Activated CD8-positive, alpha-beta memory T cell treated with anti-CD3 and anti-CD28 coated beads for 1 hour (primary cell): Measurements from ENCODE around the gene MBNL3.
"Not testable (repeated sequence)": the region's sequence is repeated elsewhere in the genome, so short reads cannot be mapped to it uniquely, and the experiment has no call there.

Experiments used
- DNase-seq, 2 donors: peaks; one replicate each; pipeline ENCODE4 v3.0.0-alpha.2; 2020; ENCODE audit warnings: low read depth in 1 of 2; ENCODE audit errors: extremely low read depth in 1 of 2

MBNL3 gene

DNA sequence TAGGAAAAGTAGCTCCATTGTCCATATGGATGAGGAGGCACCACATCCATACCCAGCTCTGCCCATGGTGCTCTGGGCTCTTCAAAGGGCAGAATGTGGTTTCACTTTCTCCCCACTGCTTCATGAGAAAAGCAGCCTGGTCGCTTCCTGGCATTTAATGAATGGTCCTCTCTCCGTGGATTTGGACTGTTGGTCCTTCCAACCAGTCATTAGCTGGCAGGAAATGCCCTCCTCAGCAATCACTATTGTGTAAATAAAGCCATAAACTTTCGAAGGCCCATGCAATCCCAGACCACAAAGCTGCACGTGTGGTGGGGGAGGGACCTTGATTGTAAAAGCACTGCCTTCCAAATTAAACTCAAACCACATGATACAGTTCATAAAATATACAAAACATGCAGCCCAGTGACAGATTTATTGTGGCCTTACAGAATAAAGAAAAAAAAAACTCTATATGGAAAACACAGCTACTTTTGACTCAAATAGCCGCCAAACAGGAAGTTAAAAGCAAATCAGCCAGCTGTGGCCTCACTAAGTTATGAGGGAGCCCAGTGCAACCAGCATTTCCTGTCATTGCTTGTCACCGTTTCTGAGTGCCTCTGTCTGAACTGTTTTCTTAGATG is 8.1 kb downstream of the MBNL3 start:
- DNase-seq: no peak

DNA sequence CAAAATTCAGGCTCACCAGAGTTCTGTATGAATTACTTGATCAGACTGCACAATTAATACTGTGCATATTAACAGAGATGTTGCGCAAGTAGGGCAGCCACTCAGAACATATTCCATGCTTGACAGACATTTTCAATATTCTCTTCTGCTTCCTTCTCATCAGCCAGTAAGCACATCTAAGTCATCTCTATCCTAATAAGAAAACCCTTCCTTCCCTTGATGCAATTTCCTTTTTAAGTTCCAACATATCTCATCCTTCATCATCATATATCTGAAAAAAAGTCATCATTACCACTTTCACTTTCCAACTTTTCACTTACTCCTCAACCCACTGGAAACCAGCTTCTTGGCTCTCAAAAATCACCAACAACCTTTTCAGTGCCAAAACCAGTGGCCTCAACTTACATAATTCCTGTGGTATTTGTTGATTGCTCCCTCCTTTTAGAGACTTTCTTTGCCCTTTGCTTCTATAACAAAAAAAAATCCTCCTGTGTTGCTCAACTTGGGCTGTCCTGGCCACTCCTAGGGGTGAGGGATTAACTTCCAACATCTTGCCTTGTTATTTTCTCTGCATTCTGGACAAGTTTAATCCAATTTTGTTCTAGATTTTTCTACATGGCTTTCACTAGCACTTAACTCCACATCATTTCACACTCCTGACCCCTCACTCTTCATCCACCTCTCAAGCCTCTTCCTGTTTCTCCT is 14.1 kb downstream of the MBNL3 start:
- no peak for DNase-seq

DNA sequence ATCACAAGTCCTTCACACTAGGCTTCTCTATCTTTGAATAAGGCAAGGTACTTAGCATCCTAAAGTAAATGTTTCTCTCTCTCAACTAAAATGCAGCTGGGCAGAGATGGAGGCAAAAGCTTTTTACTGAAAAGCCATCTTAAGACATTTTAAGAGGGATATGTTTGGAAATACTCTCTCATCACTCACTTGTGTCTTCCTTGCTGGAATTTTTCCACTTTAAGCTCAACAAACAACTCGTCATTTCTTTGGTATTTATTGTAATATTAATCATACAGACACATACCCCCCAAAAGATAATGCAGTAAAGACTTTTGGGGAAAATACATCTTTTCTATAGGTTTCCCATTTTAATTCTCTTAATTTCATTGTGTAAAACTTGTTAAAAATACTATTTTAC is 16.4 kb downstream of the MBNL3 start:
- no peak for DNase-seq

DNA sequence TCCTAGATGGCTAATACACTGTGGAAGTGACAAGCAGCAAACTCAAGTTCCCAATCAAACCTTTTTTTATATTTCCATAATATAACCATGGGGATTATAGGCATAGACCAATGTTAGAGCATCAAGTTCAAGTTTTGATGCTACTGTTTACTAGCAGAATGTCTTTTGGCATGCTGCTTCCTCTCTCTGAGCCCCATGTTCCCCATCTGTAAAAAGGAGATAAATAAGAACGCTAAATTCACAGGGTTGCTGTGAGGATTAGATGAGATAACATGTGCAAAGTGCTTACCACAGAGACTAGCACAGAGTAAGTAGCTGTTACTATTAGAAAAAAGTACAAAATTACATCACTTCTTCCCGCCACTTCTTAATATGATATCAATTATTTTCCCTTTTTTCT is 18.0 kb downstream of the MBNL3 start:
- DNase-seq: no peak

DNA sequence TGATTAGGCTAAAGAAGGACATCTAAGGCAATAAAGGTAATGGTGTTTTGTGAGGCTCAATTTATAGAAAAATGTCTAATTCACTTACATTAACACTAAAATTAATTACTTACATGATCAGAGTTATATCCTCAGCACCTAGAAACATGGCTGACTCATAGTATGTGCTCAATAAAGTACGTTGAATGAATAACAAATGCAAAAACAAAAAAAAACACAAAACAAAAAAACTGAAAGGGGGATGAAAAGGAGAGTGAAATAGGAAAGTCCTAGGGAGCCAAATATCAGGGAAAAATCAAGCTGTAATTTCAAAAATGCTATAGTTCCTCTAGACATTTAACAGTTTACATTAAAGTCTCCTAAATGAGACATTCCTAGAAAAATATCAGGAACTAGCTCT is 18.7 kb downstream of the MBNL3 start:
- no peak for DNase-seq

DNA sequence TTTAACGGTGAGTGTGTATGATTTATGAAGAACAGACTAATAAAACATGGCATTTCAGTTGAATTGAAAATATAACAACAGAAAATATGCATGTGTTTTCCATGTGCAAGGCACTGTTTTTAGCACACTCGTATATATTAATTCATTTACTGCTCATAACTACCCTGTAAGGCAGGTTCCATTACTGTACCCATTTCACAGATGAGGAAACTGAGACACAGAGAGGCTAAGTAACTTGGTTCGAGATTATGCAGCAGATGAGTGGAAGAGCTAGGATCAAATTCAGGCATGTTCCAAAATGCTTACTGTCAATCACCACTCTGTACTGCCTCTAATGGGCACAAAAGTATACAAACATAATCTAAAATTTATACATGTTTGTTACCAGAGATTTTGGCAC is 20.4 kb downstream of the MBNL3 start:
- DNase-seq: no peak

DNA sequence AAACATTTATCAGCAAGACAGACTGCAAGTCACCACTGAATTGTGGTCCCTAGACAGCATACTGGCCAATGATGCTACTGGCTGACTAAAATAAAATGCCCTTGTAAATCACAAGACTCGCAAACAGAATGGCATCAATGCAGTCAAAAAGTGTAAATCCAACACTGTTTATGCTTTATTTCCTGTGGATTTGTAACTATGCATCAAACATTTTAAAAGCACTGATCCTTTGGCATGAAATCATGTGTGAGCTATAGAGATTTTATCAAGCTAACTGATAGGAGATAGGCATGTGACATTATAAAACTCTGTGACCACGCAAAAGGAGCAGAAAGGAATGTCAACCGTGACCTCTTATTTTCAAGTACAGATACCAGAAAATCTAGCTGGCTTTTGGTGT is 20.8 kb downstream of the MBNL3 start:
- DNase-seq: no peak

DNA sequence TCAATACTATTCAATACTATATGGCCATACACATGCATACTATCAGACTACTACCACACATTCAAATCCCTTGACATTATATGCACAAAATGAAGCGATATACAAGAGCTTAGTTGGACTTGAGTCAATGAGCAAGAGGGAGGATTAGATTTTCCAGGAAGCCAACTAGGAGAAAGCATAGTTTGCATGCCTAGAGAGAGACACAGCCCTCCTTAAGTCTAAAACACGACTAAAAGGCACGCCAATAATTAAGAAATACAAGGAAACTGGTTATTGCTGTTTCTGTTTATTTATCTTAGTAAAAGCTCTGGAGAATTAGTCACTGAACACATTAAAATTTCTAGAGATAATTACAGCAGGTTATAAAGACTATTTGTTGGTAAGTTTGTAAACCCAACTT is 21.8 kb downstream of the MBNL3 start:
- no peak for DNase-seq

DNA sequence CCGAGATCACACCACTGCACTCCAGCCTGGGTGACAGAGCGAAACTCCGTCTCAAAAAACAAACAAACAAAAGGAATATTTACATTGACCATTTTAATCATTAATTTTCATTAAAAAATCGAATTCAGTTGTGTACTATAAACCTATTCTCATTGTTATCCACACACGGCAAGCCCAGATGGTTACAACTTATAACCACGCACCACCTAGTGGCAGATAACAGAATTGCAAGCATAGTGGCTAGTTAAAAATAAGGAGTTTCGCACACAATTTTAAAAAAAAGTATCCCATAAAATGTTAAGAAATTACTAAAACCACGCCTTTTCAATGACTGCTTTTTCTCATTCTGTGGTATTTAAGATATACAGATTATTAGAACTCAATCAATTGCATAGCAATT is 25.4 kb downstream of the MBNL3 start:
- no peak for DNase-seq

DNA sequence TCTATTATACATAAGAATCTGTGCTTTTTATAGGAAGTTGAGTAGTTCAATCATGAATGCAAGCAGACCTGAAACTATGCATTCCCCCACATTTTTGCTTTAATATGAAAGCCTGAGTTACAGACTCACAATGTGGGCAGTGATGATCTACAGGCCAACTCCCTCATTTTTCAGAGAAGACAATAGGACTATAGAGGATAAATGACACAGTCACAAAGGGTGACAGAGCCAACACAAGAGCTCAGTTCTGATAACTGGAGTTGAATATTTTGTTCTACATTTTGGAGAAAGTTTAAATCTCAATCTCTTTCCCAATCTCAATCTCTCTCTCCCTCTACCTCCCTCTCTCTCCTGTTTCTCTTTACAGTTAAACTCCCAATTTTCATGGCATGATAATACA is 27.0 kb downstream of the MBNL3 start:
- DNase-seq: no peak

DNA sequence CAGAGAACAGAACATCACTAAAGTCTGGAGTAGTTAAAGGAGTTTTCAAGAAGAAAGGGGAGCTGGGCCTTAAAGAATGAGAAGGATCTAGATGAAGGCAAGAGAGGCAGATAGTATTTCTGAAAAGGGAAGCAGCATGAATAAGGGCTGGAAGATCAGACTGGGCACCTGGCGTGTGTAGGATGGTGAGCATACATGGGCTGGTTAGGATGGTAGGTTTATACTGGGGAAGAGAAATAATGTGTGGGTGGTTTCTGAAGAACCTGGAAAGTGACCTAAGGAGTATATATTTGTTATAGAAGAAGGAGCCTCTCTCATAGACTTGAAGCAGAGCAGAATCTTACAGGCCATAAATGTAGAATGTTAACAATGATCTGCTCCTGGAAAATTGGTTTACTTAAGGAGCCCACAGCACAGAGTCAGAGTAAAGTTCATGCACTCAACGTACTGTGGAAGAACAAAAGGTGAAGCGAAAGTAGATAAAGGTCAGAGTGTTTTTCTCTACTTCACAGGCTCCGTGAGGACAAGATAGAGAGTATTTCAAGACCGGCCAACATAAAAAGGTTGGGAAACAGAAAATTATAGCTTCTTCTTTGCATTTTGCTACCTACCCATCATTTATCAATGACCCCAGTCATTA is 35.8 kb downstream of the MBNL3 start:
- DNase-seq: no peak

DNA sequence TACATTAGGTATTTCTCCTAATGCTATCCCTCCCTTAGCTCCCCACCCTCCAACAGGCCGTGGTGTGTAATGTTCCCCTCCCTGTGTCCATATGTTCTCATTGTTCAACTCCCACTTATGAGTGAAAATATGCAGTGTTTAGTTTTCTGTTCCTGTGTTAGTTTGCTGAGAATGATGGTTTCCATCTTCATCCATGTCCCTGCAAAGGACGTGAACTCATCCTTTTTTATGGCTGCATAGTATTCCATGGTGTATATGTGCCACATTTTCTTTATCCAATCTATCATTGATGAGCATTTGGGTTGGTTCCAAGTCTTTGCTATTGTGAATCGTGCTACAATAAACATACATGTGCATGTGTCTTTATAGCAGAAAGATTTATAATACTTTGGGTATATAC is 42.9 kb downstream of the MBNL3 start:
- DNase-seq: not testable (repeated sequence)

DNA sequence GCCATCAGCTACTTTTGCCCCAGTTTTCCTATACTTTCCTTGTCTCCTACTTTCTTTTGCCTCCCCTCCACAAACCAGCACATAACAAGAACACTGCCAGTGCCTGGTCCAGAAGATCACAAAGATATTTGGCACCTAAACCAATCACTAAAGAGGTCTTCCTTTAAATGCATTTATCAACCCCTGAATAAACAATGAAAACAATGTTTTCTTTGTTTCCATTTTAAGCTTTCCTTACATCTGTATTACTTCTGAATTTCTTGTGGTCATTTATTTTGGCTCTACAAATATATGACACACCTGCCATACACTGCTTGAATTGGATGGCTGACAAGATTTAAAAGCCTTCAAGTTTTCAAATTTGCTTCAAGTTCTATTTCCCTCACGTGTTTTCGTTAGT is 43.9 kb downstream of the MBNL3 start:
- DNase-seq: no peak

DNA sequence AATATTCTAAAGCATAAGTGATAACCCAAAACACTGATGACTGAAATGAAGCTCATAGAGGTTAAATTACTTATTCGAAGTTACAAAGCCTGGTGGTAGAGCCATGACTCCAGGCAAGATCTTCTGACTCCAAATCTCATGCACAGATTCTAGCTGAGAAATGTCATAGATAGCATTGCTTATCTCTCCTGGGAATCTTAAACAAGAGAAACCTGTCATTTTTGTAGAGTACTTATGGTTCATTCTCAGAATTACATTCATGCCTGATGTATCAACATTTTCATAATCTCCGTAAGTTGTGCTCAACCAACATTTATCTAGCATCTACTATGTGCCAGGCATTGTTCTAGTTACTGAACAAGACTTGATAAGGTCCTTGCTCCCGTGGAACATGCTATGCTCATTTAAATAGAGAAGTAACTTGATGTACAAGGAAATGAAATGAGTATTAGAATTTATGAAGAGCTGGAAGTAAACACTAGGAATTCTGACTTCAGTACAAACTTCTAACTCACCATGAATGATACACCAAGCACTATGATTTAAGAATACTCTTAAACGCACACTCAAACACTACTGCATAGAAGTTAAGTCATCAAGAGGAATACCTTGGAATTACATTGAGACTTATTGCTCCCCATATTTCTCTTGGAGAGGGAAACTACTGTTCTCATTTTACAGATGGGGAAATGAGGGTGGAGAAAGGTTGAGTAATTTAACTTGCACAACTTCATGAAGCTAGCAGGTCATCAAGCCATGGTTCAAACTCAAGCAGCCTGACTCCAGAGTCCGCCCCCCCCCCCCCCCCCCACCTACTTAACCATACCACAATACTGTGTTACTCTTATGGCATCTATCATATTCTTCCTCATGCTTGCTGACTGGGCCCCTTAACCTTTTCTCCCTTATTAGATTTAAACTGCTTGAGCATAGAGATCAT is 45.4 kb downstream of the MBNL3 start:
- DNase-seq: no peak

DNA sequence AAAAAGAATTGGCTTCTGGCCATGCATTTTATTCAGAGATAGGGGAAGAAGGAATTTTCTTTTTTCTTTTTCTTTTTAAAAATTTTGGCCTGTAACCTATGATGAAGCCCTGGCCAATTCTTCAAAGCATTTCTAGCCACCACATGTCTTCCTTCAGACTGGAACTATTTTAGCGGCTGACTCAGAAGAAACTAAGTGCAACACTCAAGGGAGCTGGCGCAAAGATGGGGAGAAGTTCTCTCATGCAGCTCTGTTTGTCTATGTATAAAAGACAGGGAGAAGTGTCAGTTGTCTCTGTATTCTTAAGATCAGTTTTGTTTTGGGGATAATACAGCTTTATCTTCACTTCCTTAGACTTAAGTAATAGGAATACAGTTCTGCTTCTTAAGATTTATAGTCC is 46.1 kb downstream of the MBNL3 start:
- no peak for DNase-seq

DNA sequence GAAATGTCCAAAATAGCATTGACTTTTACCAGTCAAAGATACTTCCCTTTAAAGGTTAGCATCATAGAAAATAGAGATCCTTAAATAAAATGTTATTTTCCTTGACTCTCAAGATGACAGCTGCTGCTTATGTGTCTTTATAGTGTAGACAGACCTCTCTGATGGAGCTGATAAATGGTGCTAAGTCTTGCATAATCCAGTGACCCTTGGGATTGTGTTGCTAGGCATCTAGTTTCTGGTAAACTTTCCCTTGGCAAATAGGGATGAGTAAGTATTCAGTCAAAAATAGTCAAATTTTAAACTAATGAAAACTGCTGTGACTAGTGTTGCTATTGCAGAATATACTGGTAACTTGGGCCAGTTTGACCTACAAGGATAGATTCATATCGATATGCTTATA is 53.6 kb downstream of the MBNL3 start:
- DNase-seq: no peak

DNA sequence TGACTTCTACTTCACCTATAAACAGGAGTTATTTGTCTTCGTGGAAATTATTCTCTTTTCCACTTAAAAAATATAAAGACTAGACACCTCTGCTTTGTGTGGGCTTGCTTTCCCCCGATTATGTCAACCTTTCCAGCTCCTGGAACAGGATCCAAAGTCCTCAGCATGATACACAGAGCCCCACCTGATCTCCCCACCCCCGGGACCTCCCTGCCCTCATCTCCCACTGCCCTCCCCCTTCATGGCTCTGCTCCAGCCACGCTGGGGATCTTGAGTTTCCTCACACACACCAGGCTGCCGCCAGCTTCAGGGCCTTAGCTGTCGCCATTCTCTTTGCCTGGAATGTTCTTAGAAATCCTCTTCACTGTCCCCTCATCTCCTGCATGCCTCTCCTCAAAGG is 55.3 kb downstream of the MBNL3 start:
- DNase-seq: no peak

DNA sequence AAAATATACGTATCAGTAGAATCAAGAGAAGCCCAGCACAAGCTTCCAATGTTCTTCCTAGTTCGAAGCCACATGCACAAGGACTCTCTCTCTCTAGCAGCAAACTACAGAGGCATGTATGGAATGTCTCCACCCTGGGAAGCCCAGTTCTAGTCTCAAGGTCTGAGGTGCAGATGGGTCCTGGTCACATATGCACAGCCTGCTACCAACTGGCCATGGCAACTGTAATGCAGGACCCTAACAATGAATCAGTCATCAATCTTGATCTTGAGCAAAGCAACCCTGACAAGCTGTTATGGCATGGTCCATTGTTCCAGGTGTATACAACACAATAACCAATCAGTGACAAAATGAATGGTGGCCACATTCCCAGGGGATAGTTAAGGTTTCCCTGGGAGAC is 55.8 kb downstream of the MBNL3 start:
- no peak for DNase-seq

DNA sequence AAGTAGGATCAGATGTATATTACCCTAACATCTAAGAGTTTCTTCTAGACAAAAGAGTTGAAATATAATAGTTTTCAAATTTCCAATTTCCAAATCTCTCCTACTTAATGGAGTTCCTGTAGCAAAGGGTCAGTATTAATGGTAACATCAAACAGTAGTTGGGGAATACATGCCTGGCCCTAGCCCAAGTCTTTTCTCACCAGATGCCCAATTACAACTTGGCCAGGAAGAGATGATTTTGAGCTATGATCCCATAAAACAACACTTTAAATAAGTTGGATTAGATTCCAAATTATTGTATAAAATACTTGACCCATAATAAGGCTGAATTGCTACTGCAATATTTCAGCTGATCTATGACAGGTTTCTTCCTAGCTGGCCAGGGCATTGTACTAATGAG is 59.9 kb downstream of the MBNL3 start:
- no peak for DNase-seq

DNA sequence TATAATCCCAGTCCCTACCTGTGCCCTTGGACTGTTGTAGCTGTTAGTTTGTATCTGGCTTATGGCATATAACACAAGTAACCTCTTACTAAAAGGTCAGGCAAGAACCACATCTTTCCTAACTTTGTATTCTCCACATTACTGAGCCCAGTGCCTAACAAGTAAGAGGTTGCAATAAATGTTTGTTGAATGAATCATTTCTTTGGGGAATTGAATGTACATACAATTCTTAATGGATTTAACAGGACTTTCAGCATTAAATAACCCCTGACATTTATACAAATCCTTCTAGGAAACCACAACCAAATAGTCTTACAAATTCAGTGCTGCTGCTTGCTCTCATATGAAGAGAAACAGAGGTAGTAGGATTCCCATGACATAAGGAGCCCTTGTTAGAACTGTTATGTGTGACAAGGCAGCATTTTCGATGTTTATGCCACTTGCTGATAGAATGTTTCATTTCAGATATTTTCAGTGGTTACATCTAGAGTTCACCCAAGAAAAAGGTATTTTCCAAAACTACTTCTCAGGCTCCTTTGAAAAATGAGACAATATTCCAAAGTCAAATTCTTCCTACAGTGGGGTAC is 62.0 kb downstream of the MBNL3 start:
- DNase-seq: no peak

DNA sequence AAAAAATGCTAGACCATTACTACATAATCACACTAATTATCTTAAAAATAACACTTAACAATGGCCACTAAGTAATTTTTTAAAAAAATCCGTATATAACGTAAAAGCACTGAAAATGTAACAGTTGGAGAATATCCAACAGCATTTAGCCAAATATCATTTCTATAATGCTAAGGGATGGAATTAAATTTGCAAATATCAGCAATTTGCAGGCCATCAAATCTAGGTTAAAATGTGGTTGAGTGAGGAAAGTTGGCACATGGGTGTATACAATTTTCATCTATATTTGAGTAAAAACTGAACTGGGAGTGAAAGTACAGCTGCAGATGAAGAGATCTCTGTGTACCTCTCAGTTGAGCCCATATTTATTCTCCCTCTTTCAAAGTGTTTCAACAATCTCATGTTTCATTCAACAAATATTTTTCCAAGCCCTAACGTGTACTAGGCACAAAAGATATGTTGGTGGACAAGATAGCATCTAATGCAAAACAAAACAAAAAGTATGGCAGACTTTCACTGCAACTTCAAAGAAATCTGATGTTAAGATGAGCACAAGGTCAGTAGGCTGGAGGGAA is 63.0 kb downstream of the MBNL3 start:
- DNase-seq: no peak
